Activated CD8-positive, alpha-beta memory T cell treated with anti-CD3 and anti-CD28 coated beads for 1 hour (primary cell): ENCODE results near the gene AP3M1.
A peak's percentile ranks its signal among the peaks of the same experiment; 100 is the strongest.
"Not testable (repeated sequence)": the region's sequence is repeated elsewhere in the genome, so short reads cannot be mapped to it uniquely, and the experiment has no call there.

Source experiments
- DNase-seq, 2 donors: peaks; one replicate each; pipeline ENCODE4 v3.0.0-alpha.2; 2020; ENCODE audit warnings: low read depth in 1 of 2; ENCODE audit errors: extremely low read depth in 1 of 2

Gene AP3M1

DNA sequence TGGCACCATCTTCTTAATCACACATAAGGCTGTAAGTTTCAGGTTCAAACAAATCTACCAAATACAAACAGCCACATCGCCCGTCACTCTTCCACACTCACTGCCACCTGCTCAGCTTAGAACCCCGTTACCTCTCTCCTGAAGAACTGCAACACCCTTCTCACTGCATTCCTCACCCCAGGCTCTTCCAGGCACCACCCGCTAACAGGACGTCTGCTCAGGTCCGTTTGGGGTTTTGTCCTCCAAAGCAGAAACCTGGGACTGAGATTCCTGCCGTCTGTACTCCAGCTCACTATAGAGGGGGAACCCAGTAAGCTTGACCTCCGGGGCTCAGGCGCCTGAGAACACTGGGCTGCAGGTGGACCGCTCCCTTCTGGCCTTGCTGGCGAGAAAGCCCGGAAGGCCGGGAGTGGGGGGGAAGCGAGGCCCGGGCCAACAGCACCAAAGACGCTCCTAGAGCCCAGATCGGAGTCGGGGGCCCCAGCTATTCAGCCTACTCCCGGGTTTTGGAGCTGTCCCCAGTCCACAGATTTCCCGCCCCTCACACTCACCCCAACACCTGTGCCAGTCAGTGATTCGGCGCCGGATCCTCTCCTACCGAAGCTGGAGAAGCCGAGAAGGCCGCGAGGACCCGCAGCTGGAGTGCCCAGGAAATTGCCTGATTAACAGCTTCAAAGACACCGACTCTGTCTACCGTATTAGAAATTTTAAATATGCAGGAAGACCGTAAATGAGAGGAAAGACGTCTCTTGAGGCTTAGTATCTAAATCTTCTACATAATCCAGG, at the start of gene AP3M1:
TSS of gene AP3M1 (minus strand) at position 625 of the 786 bp plus-strand sequence. CDS start 12,449 bp downstream, outside the sequence.
- peak; percentile 59 to 63 for DNase-seq

GRCh38 chr10:74199315-74199714, 48.7 kb upstream of the AP3M1 start:
- no peak for DNase-seq

DNA sequence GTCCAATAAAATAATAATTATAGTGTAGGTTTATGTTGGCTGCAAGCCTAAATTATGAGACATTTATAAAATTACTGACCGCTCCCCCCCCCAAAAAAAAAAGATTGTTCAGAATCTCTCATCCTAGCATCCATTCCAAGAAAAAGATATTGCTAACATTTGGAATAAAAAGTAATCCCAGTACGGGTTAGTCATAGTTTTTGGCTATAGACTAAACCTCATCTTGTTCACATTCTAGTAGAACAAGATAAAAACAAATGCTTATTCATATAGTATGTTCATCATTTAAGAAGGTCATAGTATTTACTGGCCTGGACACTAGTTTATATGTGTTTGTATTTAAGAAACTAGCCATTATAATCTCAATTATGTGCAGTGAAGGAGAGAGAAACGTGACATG, 44.4 kb upstream of the AP3M1 start:
- no peak for DNase-seq

DNA sequence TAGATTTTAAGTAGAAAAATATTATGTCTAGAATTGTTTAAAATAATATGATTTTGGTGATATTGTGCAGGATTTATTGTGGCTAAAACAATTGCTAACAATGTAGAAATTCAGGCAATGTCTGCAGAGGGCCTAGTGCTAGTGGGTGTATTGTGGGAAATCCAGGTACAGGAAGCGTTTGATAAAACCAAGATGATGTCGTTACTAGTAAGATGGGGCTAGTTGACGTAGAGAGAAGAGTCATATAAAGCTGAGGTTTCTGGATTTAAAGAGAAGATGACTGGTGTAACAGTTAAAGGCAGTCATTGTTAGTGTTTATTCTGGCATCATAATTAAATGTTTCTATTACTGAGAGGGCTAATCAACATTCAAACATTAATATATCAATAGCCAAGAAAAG, 43.9 kb upstream of the AP3M1 start:
- DNase-seq, result no peak

DNA sequence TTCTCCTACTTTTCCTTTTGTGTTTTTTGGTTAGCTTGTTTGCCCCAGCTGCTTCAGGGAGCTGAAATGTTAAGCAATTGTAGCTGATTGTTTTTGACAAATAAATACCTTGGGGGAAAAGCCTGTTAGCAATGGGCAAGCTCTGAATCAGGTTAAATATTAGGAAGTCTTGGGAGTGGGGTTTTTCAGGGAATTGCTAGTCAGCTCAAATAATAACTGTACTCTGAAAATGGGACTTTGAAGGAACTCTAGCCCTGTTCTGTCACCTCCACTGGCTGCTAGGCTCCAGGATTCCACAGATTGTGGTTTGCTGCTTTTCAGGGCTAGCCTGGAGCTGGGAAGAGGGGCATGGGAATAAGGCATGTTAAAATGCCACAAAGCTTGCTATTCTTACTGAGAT, 39.9 kb upstream of the AP3M1 start:
- DNase-seq, result no peak

DNA sequence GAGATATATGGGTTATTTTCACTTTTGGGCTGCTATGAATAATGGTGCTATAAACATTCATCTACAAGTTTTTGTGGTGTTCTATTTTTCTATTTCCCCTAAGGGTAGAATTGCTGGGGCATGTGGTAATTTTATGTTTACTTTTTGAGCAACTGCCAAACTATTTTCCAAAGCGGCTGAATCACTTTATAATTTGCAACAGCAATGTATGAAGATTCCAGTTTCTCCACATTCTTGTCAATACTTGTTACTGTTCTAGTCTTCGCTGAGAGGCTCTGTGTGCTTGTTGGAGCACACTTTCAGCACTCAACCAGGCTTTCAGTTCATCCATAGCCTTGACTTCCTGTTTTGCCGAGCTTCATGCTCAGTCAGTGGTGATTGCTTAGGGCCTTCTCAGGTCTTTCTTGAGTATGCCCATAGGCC, 39.4 kb upstream of the AP3M1 start:
- DNase-seq, result no peak

DNA sequence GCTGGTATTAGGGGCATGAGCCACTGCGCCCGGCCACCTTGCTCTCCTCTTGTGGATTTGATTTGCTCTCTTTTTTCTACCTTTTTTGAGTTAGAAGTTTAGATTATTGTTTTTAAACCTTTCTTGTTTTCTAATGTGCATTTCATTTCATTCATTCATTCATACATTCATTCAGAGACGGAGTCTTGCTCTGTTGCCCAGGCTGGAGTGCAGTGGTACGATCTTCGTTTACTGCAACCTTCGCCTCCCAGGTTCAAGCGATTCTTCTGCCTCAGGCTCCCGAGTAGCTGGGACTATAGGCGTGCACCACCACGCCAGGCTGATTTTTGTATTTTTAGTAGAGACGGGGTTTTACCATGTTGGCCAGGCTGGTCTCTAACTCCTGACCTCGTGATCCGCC, 38.0 kb upstream of the AP3M1 start:
- not testable (repeated sequence) for DNase-seq

DNA sequence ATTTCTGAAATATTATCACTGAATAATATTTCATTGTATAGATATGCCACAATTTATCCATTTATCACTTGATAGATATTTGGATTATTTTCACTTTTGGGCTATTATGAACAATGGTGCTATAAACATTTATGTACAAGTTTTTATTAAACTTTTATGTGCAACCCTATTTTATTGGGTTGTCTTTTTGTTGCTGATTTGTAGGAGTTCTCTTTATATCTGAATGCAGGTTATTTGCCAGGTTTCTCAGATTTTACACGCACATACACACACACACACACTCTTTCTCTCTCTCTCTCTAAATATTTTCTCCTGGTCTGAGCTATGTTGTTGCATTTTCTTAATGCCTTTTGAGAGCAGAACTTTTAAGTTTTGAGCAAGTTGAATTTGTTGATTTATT, 36.6 kb upstream of the AP3M1 start:
- DNase-seq, result no peak

GRCh38 chr10:74186678-74187077, 36.0 kb upstream of the AP3M1 start:
- no peak for DNase-seq

GRCh38 chr10:74179111-74179710, 28.6 kb upstream of the AP3M1 start:
- DNase-seq, result no peak

- no peak for DNase-seq
Measured at GRCh38 chr10:74178042-74178791, 27.6 kb upstream of the AP3M1 start.

GRCh38 chr10:74177140-74177677, 26.6 kb upstream of the AP3M1 start:
- DNase-seq, result no peak

GRCh38 chr10:74176380-74177139, 25.9 kb upstream of the AP3M1 start:
- peak; percentile 89 to 92 for DNase-seq

DNA sequence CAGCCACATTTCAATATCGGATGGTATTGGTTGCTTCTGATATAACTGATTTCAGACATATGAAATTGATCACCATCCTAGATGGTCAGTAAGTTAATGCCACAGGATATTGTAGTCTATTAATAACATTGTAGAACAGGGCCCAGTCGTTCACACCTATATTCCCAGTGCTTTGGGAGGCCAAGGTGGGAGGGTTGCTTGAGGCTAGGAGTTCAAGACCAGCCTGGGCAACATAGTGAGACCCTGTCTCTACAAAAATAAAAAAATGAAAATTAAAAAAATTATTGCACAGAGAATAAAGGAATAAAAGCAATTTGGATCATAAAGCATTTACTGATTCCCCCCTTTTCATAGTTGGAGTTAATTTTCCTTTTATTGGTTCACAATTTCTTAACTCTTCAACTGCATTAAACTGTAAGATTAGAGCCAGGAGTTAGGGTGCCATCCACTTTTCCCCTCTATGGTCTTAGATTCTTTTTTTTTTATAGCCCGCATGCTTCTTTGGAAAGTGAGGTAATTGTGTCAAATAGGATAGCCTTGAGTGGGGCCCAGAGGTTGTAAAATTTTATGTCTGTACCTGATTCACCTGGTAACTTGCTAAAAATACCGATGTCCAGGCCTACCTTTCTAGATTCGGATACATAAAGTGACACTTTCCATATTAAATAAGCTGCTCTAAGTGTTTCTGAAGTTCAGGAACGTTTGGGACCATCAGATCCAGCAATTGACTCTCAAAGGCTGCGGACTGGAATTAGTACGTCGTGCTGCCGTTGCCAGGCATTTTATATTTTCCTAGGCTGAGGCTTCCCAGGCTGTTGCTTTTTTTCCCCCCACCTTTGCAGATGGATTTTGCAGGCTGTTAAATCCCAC, 25.1 kb upstream of the AP3M1 start:
- DNase-seq, result no peak

DNA sequence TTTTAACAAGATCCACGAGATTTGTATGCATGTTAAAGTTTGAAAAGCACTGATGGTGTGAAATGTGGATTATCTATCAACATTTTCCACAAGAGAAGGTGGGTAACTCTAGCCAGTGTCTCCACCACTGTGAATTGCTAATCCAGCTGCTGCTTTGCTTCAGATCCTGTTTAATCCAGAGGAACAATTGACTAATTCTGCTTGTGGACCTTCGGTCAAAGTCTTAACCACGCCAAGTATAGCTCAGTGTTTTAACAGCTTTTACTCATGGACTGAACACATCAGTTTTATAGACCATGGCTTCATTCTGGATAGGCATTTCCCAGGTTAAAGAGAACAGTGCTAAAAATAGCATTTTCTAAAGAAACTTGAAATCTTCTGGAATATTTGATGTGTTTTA, 23.9 kb upstream of the AP3M1 start:
- no peak for DNase-seq

DNA sequence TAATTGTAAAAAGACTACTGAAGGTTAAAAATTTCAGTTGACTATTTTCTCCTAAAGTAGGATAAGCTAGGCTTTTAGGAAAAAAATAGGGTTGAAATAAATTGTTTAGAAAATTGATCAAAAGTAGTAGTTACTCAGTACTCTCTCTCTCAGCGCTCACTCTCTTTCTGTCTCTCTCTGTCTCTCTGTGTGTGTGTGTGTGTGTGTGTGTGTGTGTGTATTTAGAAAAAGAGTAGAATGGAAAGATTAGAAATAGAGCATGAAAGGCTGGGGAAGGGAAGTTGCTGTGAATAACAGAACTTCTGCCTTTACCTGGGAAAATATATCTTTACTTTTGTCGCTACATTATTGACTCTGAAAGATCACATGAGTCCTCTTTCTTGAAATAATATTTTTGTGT, 21.0 kb upstream of the AP3M1 start:
- DNase-seq, result no peak

- DNase-seq, result no peak
Measured at GRCh38 chr10:74167443-74167842, 16.8 kb upstream of the AP3M1 start.

- DNase-seq, result no peak
Measured at GRCh38 chr10:74165530-74165901, 14.9 kb upstream of the AP3M1 start.

DNA sequence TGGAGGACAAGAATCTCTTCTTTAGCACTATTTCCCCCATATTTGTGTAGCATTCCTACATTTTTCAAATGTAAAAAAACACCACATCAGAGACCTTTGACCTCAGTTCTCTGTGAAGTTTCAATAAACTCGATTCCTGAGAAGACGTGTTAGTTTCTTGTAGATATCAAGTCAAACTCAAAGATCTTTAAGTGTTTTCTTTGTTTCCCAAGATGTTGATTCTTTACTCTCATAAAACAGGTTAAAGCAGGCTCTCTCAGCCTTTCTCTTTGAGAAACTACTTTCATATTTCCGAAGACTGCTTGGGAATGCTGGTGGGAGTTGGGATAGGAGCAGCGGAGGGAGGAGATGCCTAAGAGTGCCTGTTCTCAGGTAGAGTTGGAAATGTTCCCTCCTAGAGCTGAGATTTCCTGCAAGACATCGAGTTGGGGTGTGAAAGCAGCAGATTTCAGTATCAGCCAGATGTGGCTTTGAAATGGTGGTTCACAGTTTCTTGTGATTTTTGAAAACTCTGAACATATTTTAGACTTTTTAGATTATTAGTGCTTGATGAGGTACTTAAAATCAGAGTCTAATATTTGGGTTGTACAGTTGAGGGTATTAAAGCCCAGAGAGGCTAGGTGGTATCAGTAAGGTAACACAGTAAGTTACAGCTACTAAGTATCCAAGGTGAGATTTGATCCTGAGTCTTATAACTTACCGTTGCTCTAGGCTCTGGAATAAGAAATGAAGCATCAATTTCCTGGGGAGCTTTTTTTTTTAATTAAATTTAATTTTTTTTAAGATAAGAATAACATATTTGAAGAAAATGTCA, 14.3 kb upstream of the AP3M1 start:
- no peak for DNase-seq
